ENCODE measurements around the gene NHLRC1. TPM values are rescaled to one million over a fixed set of nuclear protein-coding genes. Genes with fewer than 3 reads are reported as not detected.

Gene NHLRC1
- total and polyA plus RNA-seq, 9 of the 15 experiments (the other 6 are each of a cell fraction or from before 2014, with no cell fraction given), result not detected

DNA sequence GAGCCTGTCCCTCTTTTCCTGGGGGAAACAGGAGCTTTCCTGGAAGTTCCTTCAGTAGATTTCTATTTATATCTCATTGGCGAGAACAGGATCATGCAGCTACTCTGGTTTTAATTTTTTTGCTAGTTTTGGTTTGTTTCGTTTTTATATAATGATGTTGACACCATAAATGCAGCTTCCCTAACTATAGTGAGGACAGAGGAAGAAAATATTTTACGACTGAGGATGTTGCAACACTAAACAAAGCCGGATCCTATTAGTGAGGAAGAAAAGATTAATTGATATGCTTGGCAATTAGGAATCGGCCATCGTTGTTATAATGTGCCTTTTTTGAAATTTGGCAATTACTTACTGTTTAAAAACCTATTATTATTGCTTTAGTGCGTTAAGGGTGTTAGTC lies 49.4 kb upstream of the NHLRC1 start:
- ATAC-seq (no peak), FAIRE-seq (no peak), DNase-seq (ENCODE audit: extremely low read depth in 1 of 4, low spot score in 3 of 4) (no peak)
- CTCF ChIA-PET (ENCODE audit: low intra/inter-chr PET ratio), result no interaction called here
- no peak overlapping the region for H3K4me2 ChIP-seq (ENCODE audit: insufficient read depth, low read length)
- H3K4me3 ChIP-seq, result no peak overlapping the region
- intact Hi-C loops (cut with micrococcal nuclease) (no loop called here), in situ Hi-C loops (cut with MboI) (no loop called here)
- BruUV-seq (replicated peaks), result no TSS peak
- H4K20me1 ChIP-seq (replicated peaks; ENCODE audit: control insufficient read depth, insufficient read depth, low read length), result no peaks in the 10 kb centered on the region
- H3K9me3 ChIP-seq (replicated peaks; ENCODE audit: control insufficient read depth, insufficient read depth, low read depth, low read length), result peaks cover 2% of the 10 kb centered on the region; the same call in 1 of the 2 replicates
- H3K9ac ChIP-seq (ENCODE audit: insufficient read depth in 1 of 2, low read depth in 2 of 2, low read length in 2 of 2), result no peak overlapping the region
- 83% methylated on average over 7 of the region's 7 CpGs for WGBS (ENCODE audit: insufficient coverage, low coverage, missing lambda C conversion rate)
- no peaks in the 10 kb centered on the region for H3K9me1 ChIP-seq (ENCODE audit: control insufficient read depth, insufficient read depth, low read length)
- POLR2A ChIA-PET, result interaction anchor here (1.1 to 1.5 kb wide), 3 partner anchors 15 to 19 kb away, joined by 3 to 6 read pairs (median 3); no protein-coding TSS in a partner anchor
- peaks cover under 1% of the 10 kb centered on the region; the same call in 1 of the 3 replicates for H3K79me2 ChIP-seq (ENCODE audit: control insufficient read depth, insufficient read depth, low read length)
- peaks cover 42% of the 10 kb centered on the region for H3K36me3 ChIP-seq (ENCODE audit: control insufficient read depth, insufficient read depth, low read length)
- no peak for TF ChIP-seq ZC3H4 (CRISPR knock-in tag; IDR thresholded peaks at IDR 0.05; ENCODE audit: borderline replicate concordance)
- H2AFZ ChIP-seq (ENCODE audit: low read depth, low read length), result no peak overlapping the region
- H3K27ac ChIP-seq (ENCODE audit: extremely low read depth, low read depth, low read length), result no peak overlapping the region
- peaks cover 0 to 2% of the 10 kb centered on the region in 2 experiments; a peak in 1 of 5 replicates for H3K4me1 ChIP-seq (replicated peaks in 1 of 2; ENCODE audit: control insufficient read depth in 2 of 2, insufficient read depth in 2 of 2, low read length in 2 of 2)
- H3K27me3 ChIP-seq (ENCODE audit: control insufficient read depth in 2 of 2, insufficient read depth in 2 of 2, low read length in 2 of 2), result no peaks in the 10 kb centered on the region

GRCh38 chr6:18168264-18168663 lies 45.8 kb upstream of the NHLRC1 start:
- peaks cover 2% of the 10 kb centered on the region; the same call in 1 of the 2 replicates for H3K9me3 ChIP-seq (replicated peaks; ENCODE audit: control insufficient read depth, insufficient read depth, low read depth, low read length)
- in situ Hi-C loops (cut with MboI), result no loop called here
- H3K9ac ChIP-seq (ENCODE audit: insufficient read depth in 1 of 2, low read depth in 2 of 2, low read length in 2 of 2), result no peak overlapping the region
- no peak overlapping the region for H3K4me2 ChIP-seq (ENCODE audit: insufficient read depth, low read length)
- ChIA-PET POLR2A (no interaction called here), CTCF (ENCODE audit: low intra/inter-chr PET ratio) (no interaction called here)
- H3K4me1 ChIP-seq (replicated peaks in 1 of 2; ENCODE audit: control insufficient read depth in 2 of 2, insufficient read depth in 2 of 2, low read length in 2 of 2), result no peaks in the 10 kb centered on the region
- FAIRE-seq (no peak), ATAC-seq (no peak), DNase-seq (ENCODE audit: extremely low read depth in 1 of 4, low spot score in 3 of 4) (no peak)
- no peaks in the 10 kb centered on the region for H4K20me1 ChIP-seq (replicated peaks; ENCODE audit: control insufficient read depth, insufficient read depth, low read length)
- BruUV-seq (replicated peaks), result no TSS peak
- H3K4me3 ChIP-seq, result no peak overlapping the region
- intact Hi-C loops (cut with micrococcal nuclease), result no loop called here
- H3K79me2 ChIP-seq (ENCODE audit: control insufficient read depth, insufficient read depth, low read length), result no peaks in the 10 kb centered on the region
- WGBS (ENCODE audit: insufficient coverage, low coverage, missing lambda C conversion rate), result 95% methylated on average over 3 of the region's 3 CpGs
- H3K36me3 ChIP-seq (ENCODE audit: control insufficient read depth, insufficient read depth, low read length), result peaks cover 64% of the 10 kb centered on the region
- H3K27ac ChIP-seq (ENCODE audit: extremely low read depth, low read depth, low read length), result no peak overlapping the region
- no peak overlapping the region for H2AFZ ChIP-seq (ENCODE audit: low read depth, low read length)
- H3K27me3 ChIP-seq (ENCODE audit: control insufficient read depth in 2 of 2, insufficient read depth in 2 of 2, low read length in 2 of 2), result no peaks in the 10 kb centered on the region
- H3K9me1 ChIP-seq (ENCODE audit: control insufficient read depth, insufficient read depth, low read length), result no peaks in the 10 kb centered on the region
- TF ChIP-seq MYC (IDR thresholded peaks at IDR 0.05; ENCODE audit: low read depth, low read length) (no peak), MYC (CRISPR knock-in tag; IDR thresholded peaks at IDR 0.05; ENCODE audit: borderline replicate concordance, low read depth) (no peak), CBX3 (IDR thresholded peaks at IDR 0.05; ENCODE audit: borderline replicate concordance in 1 of 2, low read length in 2 of 2) (peak in 1 of 2 experiments; percentile 76; a peak in 1 of 3 replicates), BDP1 (IDR thresholded peaks at IDR 0.05; ENCODE audit: insufficient read depth, insufficient read length) (no peak), ELF4 (CRISPR knock-in tag; IDR thresholded peaks at IDR 0.05) (no peak), RBM25 (IDR thresholded peaks at IDR 0.05; ENCODE audit: low read depth, low read length, severe bottlenecking) (peak; percentile 87), GABPB2 (CRISPR knock-in tag; conservative IDR thresholded peaks at IDR 0.05) (no peak), CEBPB (tag; IDR thresholded peaks at IDR 0.05) (no peak), MIER1 (IDR thresholded peaks at IDR 0.05; ENCODE audit: low read depth) (no peak), ETS1 (conservative IDR thresholded peaks at IDR 0.05; ENCODE audit: control insufficient read depth, low read depth, low read length) (no peak), AFF4 (CRISPR knock-in tag; IDR thresholded peaks at IDR 0.05) (no peak)

Data from K562 (cell line).